ENCODE results near the gene METTL26. TPM values are rescaled to one million over a fixed set of nuclear protein-coding genes. Genes with fewer than 3 reads are reported as not detected.

The METTL26 gene
- total RNA-seq, 1 donor from 2014 or later: 75.3 TPM

DNA sequence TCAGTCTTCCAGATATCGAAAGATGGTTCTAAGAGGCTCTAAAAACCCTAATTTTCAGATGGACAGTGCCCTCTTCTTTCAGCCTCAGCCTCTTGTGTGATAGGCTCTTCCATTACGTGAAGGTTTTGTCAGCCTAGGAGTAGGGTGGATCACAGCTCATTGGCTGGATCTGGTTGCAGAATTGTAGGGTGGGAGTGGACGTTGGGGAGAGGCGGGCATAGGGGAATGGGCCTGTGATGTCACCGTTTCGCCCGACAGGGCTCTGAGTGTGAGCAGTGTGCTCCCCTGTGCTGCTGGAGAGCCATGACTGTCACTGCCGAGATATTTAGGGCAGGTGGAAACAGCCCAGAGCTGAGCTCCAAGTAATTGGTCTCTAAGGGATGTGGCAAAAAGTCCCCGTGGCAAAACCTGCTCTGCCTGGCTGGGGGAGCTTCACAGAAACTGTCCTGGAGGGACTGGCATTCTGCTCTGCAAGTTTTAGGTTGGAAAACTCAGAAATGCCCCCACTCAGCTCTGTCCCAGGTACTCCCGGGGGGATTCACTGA lies 11.5 kb downstream of the METTL26 start:
- no peak for DNase-seq (ENCODE audit: low read depth, low spot score)
- H3K4me3 Mint-ChIP-seq: no peak overlapping the region
- no peaks in the 10 kb centered on the region for H3K27me3 Mint-ChIP-seq (ENCODE audit: low read depth)
- peaks cover 3% of the 10 kb centered on the region for H3K36me3 Mint-ChIP-seq (ENCODE audit: low read depth)
- H3K9me3 Mint-ChIP-seq: no peaks in the 10 kb centered on the region
- TF ChIP-seq, protein P1, sequence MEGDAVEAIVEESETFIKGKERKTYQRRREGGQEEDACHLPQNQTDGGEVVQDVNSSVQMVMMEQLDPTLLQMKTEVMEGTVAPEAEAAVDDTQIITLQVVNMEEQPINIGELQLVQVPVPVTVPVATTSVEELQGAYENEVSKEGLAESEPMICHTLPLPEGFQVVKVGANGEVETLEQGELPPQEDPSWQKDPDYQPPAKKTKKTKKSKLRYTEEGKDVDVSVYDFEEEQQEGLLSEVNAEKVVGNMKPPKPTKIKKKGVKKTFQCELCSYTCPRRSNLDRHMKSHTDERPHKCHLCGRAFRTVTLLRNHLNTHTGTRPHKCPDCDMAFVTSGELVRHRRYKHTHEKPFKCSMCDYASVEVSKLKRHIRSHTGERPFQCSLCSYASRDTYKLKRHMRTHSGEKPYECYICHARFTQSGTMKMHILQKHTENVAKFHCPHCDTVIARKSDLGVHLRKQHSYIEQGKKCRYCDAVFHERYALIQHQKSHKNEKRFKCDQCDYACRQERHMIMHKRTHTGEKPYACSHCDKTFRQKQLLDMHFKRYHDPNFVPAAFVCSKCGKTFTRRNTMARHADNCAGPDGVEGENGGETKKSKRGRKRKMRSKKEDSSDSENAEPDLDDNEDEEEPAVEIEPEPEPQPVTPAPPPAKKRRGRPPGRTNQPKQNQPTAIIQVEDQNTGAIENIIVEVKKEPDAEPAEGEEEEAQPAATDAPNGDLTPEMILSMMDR (conservative IDR thresholded peaks at IDR 0.05): no peak
- H3K4me1 Mint-ChIP-seq: peaks cover 24% of the 10 kb centered on the region
- H3K27ac Mint-ChIP-seq (ENCODE audit: unreplicated experiment): no peak overlapping the region

DNA sequence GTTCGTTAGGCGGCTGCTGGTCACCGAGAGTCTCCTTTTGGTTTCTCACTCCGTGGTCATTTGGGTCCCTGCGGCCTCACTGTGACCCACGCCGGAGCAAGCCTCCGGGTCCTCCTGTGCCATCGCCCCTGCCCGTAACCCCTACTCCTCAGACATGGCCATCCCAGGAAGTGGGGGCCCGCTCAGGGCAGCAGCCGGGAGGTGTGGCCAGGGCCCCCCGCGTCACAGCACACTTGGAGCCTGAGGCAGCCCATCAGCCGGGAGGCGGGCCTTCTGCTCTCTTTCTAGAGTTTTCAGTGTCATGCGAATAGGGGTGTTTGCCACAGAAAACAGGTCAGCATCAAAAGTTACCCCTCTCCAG lies 13.2 kb downstream of the METTL26 start:
- Mint-ChIP-seq H3K27me3 (ENCODE audit: low read depth) (no peaks in the 10 kb centered on the region), H3K9me3 (no peaks in the 10 kb centered on the region), H3K36me3 (ENCODE audit: low read depth) (no peaks in the 10 kb centered on the region), H3K4me1 (peaks cover 15% of the 10 kb centered on the region), H3K27ac (ENCODE audit: unreplicated experiment) (no peak overlapping the region), H3K4me3 (no peak overlapping the region)
- DNase-seq (ENCODE audit: low read depth, low spot score): no peak
- TF ChIP-seq, protein P1 (conservative IDR thresholded peaks at IDR 0.05): no peak

DNA sequence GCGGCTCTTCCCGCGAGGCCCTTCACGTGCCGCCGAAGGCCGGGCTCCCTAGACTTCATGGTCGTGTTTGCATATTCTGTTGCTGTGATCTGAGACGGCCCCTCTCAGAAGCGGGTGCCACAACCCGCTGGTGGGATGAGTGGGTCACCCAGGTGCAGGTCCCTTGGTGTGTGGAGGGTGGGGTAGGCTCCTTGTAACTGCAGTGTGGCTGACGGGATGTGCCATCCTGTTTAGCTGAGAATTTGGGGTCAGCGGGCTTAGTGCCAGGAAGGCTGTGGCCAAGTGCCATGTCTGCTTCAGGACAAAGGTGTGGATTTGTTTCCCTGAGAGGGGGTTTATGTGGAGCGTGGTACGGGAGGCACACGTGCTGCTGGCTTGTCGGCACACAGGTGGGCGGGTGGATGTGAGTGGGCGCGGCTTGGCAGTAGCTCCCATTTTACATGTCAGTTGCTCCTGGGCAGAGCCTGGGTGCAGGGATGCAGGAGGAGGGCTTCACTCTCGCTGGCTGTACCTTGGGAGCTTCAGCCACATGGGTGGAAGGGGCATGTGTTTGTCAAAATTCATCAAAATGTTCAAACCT lies 14.5 kb downstream of the METTL26 start:
- H3K27ac Mint-ChIP-seq (ENCODE audit: unreplicated experiment): peak overlapping the region; percentile 35
- TF ChIP-seq, protein P1 (conservative IDR thresholded peaks at IDR 0.05): no peak

DNA sequence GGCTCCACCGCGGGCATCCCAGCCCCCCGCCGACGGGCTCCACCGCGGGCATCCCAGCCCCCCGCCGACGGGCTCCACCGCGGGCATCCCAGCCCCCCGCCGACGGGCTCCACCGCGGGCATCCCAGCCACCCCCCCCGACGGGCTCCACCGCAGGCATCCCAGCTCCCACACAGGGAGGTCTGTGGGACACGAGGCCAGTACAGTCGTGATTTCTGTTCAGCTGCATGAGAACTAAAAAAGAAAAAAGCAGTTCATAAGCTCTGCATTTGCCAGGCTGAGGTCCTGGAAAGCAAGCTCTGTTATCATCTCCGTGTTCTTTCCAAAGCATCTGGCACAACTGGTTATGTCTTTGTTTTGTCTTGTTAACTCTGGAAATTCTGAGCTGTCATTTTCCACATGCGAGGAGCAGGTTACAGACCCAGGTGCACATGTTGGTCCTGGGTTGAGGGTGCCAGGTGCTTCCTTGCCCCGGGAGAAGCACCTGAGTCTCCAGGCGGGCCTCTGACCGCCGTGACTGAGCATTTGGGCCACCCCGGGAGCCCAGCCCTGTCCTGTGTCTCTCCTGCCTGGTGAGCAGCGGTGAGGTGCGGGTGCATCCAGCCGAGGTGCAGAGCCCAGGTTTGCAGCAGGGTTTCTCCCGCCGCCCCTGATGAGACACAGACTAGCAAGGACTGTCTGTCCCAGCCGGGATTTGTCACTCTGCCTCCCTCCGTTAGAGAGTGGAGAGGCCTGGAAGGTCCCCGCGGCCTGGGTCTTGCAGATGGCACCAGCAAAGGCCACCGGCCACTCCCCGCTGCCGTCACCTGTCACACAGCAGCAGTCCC lies 15.2 kb downstream of the METTL26 start:
- H3K27me3 Mint-ChIP-seq (ENCODE audit: low read depth): no peaks in the 10 kb centered on the region
- H3K27ac Mint-ChIP-seq (ENCODE audit: unreplicated experiment): no peak overlapping the region
- H3K4me3 Mint-ChIP-seq: no peak overlapping the region
- no peaks in the 10 kb centered on the region for H3K9me3 Mint-ChIP-seq
- peaks cover 15% of the 10 kb centered on the region for H3K4me1 Mint-ChIP-seq
- TF ChIP-seq, protein P1 (conservative IDR thresholded peaks at IDR 0.05): no peak
- no peak for DNase-seq (ENCODE audit: low read depth, low spot score)
- H3K36me3 Mint-ChIP-seq (ENCODE audit: low read depth): no peaks in the 10 kb centered on the region

More for the DNA sequence above, 14.5 kb downstream of the METTL26 start:
- no peaks in the 10 kb centered on the region for H3K9me3 Mint-ChIP-seq
- H3K36me3 Mint-ChIP-seq (ENCODE audit: low read depth): no peaks in the 10 kb centered on the region
- DNase-seq (ENCODE audit: low read depth, low spot score): no peak
- H3K27me3 Mint-ChIP-seq (ENCODE audit: low read depth): no peaks in the 10 kb centered on the region
- peak overlapping the region; percentile 57 for H3K4me3 Mint-ChIP-seq
- H3K4me1 Mint-ChIP-seq: peaks cover 15% of the 10 kb centered on the region

DNA sequence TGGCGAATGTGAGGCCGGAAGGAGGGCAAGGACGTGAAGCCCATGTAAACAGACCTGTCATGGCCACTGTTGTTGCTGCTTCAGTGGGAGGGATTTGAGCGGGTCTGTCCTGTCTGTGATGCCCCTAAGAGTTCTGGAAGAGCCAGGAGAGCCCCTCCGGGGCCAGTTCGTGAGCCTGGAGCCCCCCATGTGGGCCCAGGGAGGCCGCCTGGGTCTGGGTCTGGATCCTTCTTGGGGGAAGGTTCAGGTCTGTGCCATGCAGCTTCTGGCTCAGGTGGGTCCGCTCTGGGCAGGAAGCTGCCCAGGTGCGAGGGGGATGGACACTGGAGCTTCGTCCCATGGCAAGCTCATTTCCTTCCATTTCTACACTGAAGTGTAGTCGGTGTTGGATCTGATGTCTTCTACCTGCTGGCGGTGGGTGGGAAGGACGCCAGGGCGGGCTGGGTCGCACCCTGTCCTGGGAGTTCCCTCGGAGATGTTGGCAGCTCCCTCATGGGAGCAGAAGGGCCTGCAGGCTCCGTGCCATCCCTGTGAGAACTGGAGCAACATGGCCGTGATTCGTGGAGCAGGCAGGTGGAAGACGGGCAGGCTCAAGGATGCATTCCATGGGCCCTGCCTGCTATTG lies 16.5 kb downstream of the METTL26 start:
- peaks cover 15% of the 10 kb centered on the region for H3K4me1 Mint-ChIP-seq
- no peaks in the 10 kb centered on the region for H3K9me3 Mint-ChIP-seq
- no peak for DNase-seq (ENCODE audit: low read depth, low spot score)
- TF ChIP-seq, protein P1 (conservative IDR thresholded peaks at IDR 0.05): no peak
- H3K27me3 Mint-ChIP-seq (ENCODE audit: low read depth): no peaks in the 10 kb centered on the region
- no peak overlapping the region for H3K4me3 Mint-ChIP-seq
- H3K27ac Mint-ChIP-seq (ENCODE audit: unreplicated experiment): no peak overlapping the region
- peaks cover 4% of the 10 kb centered on the region for H3K36me3 Mint-ChIP-seq (ENCODE audit: low read depth)
